GM19463 (cell line): ENCODE measurements around the gene SLIT2.

Experiments
- ATAC-seq: cut with Tn5 transposase; IDR thresholded peaks from one replicate; pipeline ENCODE4 v1.9.1; 2021; ENCODE audit warnings: mild to moderate bottlenecking, moderate library complexity; ENCODE audit not compliant: unreplicated experiment

The SLIT2 gene

GRCh38 chr4:20265726-20266125 lies 14.0 kb downstream of the SLIT2 start:
- ATAC-seq = no peak

DNA sequence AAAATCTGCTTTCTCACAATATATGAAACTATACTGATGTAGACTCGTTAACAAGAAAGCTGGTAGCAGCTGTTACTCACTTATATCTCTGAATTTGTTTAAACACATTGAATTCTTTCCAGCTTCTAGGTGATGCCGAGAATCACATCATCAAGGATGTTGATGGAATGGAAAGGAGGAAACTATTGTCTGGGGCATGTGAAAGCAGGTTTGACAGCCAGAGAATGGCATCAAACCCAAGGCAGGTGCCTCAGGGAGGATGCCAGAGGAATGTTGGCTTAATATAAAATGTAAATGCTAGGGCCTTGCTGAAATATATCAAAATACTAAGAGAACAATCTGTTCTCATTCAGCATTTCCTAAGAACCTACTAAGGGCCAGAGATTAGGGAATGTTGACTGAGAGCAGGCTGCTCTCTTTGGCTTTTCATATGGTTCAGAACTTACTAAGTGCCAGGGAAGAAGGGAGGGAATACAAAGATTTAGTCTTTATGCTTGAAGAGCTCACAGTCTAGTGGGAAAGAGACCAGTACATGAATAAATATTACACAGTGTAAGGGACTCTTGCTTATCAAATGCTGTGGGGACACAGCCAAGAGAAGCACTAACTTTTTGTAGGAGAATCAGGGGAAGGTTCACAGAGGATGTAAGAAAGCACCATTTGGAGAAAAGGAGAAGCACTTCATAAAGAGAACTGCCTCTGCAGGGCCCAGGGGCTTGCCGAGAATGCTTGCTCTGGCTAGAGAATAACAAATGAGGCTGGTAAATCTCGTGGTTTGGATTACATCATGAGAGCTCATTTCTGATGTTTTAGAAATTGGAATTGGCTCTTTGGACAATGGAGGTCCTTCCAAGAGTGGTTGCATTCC lies 14.7 kb downstream of the SLIT2 start:
- ATAC-seq = no peak

- no peak for ATAC-seq
Observed at GRCh38 chr4:20268028-20268427, 16.3 kb downstream of the SLIT2 start.

DNA sequence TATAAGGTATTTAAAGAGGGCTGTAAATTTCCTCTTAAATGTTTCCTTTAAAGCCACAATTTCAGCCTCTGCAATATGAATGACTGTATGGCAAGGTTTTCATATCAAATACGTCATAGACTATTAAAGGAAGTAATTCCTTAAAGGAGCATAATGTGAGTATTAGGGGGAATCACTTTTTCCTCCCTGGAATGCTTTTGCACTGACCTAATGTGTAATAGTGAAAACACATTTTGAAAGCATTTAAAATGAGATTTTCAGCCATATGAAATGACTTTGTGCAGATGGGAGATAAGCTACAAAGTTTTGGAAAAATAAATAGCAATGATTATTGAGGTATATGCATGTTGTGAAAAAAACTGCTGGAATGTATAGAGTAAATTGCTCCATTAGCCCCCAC lies 17.6 kb downstream of the SLIT2 start:
- no peak for ATAC-seq

- ATAC-seq = no peak
Observed at GRCh38 chr4:20271950-20272349, 20.2 kb downstream of the SLIT2 start.

DNA sequence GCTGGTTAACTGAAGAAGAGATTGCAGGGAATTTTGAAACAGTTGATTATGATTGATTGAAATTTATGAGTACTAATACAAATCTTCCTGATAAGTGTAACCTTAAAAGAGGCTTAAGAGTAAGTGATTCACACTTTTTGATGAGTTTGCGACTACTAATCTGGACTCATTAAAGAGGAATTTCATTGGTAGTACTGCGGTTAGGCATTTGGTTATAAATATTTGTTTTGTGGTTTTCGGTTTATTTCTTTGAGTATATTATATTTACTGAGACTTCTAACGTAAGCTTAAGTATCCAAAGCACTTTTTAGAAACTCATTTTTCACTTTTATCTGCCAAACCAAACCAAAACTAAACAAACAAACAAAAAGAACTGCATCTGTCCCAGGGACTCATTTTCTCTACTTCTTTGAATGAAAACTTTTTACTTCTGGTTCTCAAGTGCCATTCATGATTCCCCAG lies 20.7 kb downstream of the SLIT2 start:
- no peak for ATAC-seq

DNA sequence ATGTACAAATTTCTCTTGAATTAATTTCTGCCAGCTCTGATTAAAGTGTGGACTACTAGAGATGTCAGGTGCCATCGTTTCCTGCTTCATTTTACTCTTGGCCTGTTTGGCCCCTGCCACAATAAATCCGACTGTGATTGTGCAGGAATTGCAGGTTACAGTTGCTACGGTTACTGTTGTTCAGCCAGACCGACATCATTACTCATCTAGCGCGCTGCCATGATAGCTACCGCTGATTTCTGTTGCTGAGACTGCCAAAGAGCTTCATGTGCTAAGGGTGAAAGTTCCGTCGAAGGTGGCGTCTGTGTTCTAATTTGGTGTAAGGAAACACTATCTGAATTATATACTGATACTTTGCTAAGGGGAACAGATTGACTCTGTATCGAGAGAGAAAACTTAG lies 22.1 kb downstream of the SLIT2 start:
- ATAC-seq = no peak

DNA sequence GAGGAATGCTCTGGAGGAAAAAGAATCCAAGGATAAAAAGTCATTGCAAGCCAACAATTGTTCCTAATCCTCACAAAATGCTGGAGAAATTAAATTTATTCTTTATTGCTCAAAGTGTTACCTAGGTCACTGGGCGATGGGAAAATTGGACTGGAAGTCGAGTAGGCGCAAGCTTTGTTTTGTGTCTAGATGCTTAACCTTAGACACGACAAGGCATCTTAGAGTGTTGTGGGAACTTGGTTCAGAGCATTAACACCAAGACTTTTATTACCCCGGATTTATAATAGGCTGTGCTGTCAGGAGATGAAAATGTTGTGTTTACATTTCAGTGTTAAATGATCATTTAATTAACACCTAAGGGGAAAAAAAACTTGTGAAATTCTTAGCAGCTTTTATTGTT lies 25.1 kb downstream of the SLIT2 start:
- no peak for ATAC-seq

- ATAC-seq = no peak
Observed at GRCh38 chr4:20278195-20278594, 26.5 kb downstream of the SLIT2 start.

GRCh38 chr4:20279381-20279780 lies 27.7 kb downstream of the SLIT2 start:
- ATAC-seq = no peak

DNA sequence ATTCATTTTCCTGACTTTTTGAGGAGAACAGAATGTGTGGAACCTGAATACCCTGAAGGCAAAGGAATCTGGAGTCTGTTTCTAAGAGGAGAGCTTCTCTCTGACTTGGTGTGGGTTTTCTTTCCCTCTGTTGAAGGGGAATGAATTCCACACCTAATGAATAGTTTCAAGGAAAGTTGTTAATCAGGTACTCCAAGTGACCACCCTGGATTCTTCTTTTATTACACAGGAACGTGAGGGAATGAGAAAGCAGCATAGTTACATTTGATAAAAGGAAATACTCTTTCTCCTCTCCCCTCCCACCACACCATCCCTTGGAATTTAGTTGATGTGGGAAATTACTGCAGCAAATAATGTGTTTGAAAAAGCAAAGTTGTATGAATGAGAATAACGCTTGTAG lies 29.7 kb downstream of the SLIT2 start:
- no peak for ATAC-seq

- ATAC-seq = no peak
Observed at GRCh38 chr4:20283039-20283438, 31.3 kb downstream of the SLIT2 start.

- no peak for ATAC-seq
Observed at GRCh38 chr4:20284990-20285389, 33.3 kb downstream of the SLIT2 start.

DNA sequence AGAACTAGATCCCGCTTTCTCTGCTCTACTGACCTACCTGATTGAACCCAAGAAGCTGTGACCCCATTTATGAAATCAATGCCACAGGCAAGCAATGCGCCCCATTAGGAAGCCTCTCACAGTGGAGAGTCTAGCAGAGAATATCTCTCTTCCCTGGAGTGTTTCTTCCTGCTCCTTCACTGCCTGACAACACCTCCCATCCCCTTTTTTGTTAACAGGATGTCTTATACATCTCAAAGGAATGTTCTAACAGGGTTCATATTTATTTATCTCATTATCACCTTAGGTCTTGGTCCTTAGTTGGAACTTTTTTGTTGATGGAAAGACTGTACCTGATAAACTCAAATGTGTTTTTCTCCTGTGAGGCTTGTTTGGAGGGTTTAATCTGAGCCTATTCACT lies 35.5 kb downstream of the SLIT2 start:
- no peak for ATAC-seq

DNA sequence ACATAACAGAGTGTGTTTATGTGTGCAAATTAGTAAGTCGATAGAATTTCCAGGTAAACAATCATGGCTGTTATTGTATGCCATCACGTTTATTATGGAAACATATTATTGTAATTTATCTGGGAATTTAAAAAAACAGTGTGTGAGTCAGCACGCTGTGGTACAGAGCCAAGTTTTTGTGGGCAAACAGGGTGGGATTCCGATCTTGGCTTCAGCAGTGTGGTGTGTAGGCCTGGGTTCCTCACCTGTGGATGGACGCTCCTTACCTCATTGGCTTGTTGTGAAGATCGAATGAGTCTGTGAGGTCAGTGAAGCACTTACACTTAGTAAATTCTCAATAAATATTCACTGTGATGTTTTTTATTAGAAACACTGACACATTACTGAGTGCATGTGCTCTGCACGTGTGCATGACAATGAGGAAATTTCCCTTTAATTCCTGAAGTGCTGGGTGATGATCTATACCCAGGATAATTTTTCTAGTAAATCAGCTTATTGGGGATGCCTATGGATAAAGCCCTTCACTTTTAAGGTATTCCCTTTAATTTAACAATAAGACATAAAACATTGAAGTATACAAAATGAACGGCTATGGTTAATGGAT lies 36.4 kb downstream of the SLIT2 start:
- ATAC-seq = no peak

DNA sequence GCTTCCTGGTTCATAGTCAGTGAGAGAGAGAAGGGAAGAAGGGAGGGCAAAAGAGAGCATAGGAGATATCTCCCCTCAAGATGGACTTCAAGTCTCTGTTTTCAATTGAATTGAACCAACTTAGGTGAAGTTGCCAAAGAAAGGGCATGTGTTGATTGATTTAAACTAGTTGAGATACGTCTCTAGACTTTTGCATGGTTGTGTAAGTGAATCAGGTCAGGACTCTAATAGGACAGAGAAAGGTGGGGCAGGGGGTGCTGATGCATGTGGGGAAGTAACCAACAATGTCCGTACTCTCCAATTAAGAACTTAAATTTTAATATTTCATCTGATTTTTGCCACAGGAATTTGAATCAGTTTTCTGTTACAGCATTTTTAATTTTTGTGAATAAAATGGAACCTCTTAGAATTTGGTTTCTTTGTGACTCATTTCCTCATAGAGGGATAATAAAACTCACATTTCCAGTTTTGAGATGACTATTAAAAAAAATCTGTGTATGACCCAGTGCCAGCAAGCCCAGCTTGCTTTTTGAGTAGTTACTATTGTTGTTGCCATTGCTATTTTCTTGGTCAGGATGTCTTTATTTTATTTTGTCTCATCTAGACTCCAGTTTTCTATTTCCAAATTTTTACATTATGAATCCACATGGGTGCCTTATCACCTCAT lies 37.3 kb downstream of the SLIT2 start:
- no peak for ATAC-seq

- no peak for ATAC-seq
Observed at GRCh38 chr4:20289782-20290181, 38.1 kb downstream of the SLIT2 start.

- ATAC-seq = no peak
Observed at GRCh38 chr4:20292739-20293138, 41.0 kb downstream of the SLIT2 start.

GRCh38 chr4:20297261-20297660 lies 45.6 kb downstream of the SLIT2 start:
- ATAC-seq = no peak

- no peak for ATAC-seq
Observed at GRCh38 chr4:20297783-20298182, 46.1 kb downstream of the SLIT2 start.

- no peak for ATAC-seq
Observed at GRCh38 chr4:20298455-20298854, 46.8 kb downstream of the SLIT2 start.

- no peak for ATAC-seq
Observed at GRCh38 chr4:20298986-20299385, 47.3 kb downstream of the SLIT2 start.
